HFFc6 (cell line): ENCODE results near the gene CELA3A. TPM values are rescaled to one million over a fixed set of nuclear protein-coding genes. Genes with fewer than 3 reads are reported as not detected.
"Not testable (repeated sequence)": the region's sequence is repeated elsewhere in the genome, so short reads cannot be mapped to it uniquely, and the experiment has no call there.

Experiments used
- DNase-seq: peaks from one replicate; pipeline ENCODE4 v3.0.0-alpha.2; 2018
- H3K27ac Mint-ChIP-seq: 2 replicates; pipeline ENCODE4 v1.8.0; 2020; ENCODE audit warnings: mild to moderate bottlenecking, mixed read lengths
- H3K27me3 Mint-ChIP-seq: 2 replicates; pipeline ENCODE4 v1.8.0; 2021; ENCODE audit warnings: mild to moderate bottlenecking, moderate library complexity, mixed read lengths; ENCODE audit not compliant: insufficient read depth
- H3K36me3 Mint-ChIP-seq: 2 replicates; pipeline ENCODE4 v1.8.0; 2021; ENCODE audit warnings: low read depth, mixed read lengths
- H3K4me1 Mint-ChIP-seq: 2 replicates; pipeline ENCODE4 v1.8.0; 2020; ENCODE audit warnings: low read depth, mixed read lengths
- H3K4me3 Mint-ChIP-seq: 2 replicates; pipeline ENCODE4 v1.8.0; 2020; ENCODE audit warnings: mild to moderate bottlenecking, moderate library complexity, mixed read lengths
- H3K9me3 Mint-ChIP-seq: 2 replicates; pipeline ENCODE4 v1.8.0; 2020; ENCODE audit warnings: mild to moderate bottlenecking, mixed read lengths
- CTCF ChIP-seq: fragments of 200-600 bp; sonication (generic); IDR thresholded peaks from 2 replicates; pipeline ENCODE4 v1.5.0; 2021; ENCODE audit warnings: antibody characterized with exemption, mild to moderate bottlenecking
- total RNA-seq, 6 experiments: library from RNA; stranded (reverse); fragmentation: NEBNext Ultra II Directional; extraction: Animal tissue kit (Norgen Biotek cat#: 25700); gene quantifications; 2 replicates in 1 of 6; 3 replicates in 5 of 6; pipeline ENCODE4 v1.2.3, GENCODE V29; 2021

CELA3A gene
- total RNA-seq, 6 experiments from 2014 or later, result not detected

- not testable (repeated sequence) for H3K9me3 Mint-ChIP-seq, H3K27me3 Mint-ChIP-seq, DNase-seq, H3K4me3 Mint-ChIP-seq, H3K36me3 Mint-ChIP-seq, H3K27ac Mint-ChIP-seq
- peaks cover 13% of the 10 kb centered on the region; the same call in 1 of the 2 replicates for H3K4me1 Mint-ChIP-seq
Measured at GRCh38 chr1:21996663-21996970, 4.8 kb upstream of the CELA3A start.

GRCh38 chr1:21997891-21998623, 3.4 kb upstream of the CELA3A start:
- H3K9me3 Mint-ChIP-seq, H3K27ac Mint-ChIP-seq, H3K27me3 Mint-ChIP-seq, H3K36me3 Mint-ChIP-seq, DNase-seq, H3K4me3 Mint-ChIP-seq: not testable (repeated sequence)
- peaks cover 13% of the 10 kb centered on the region; the same call in 1 of the 2 replicates for H3K4me1 Mint-ChIP-seq

GRCh38 chr1:21998624-21999294, 2.7 kb upstream of the CELA3A start:
- H3K27me3 Mint-ChIP-seq, H3K27ac Mint-ChIP-seq, H3K4me3 Mint-ChIP-seq, DNase-seq, H3K9me3 Mint-ChIP-seq, H3K36me3 Mint-ChIP-seq: not testable (repeated sequence)
- H3K4me1 Mint-ChIP-seq, result peaks cover 13% of the 10 kb centered on the region; the same call in 1 of the 2 replicates

- not testable (repeated sequence) for H3K27me3 Mint-ChIP-seq, H3K9me3 Mint-ChIP-seq, H3K27ac Mint-ChIP-seq, DNase-seq, H3K4me3 Mint-ChIP-seq, H3K36me3 Mint-ChIP-seq
- peaks cover 13% of the 10 kb centered on the region; the same call in 1 of the 2 replicates for H3K4me1 Mint-ChIP-seq
Measured at GRCh38 chr1:21999645-22000044, 1.8 kb upstream of the CELA3A start.

GRCh38 chr1:22002461-22002860, 1.0 kb downstream of the CELA3A start:
- H3K4me1 Mint-ChIP-seq, H3K27ac Mint-ChIP-seq, DNase-seq, H3K9me3 Mint-ChIP-seq, H3K36me3 Mint-ChIP-seq, H3K4me3 Mint-ChIP-seq, H3K27me3 Mint-ChIP-seq: not testable (repeated sequence)

GRCh38 chr1:22002875-22003274, 1.4 kb downstream of the CELA3A start:
- not testable (repeated sequence) for H3K27ac Mint-ChIP-seq, H3K36me3 Mint-ChIP-seq, H3K9me3 Mint-ChIP-seq, H3K27me3 Mint-ChIP-seq, DNase-seq, H3K4me3 Mint-ChIP-seq, H3K4me1 Mint-ChIP-seq

GRCh38 chr1:22003959-22004358, 2.5 kb downstream of the CELA3A start:
- H3K9me3 Mint-ChIP-seq, H3K4me1 Mint-ChIP-seq, H3K27me3 Mint-ChIP-seq, H3K36me3 Mint-ChIP-seq, H3K4me3 Mint-ChIP-seq, DNase-seq, H3K27ac Mint-ChIP-seq: not testable (repeated sequence)

- peak; percentile 71 for TF ChIP-seq CTCF
- not testable (repeated sequence) for H3K27ac Mint-ChIP-seq, H3K27me3 Mint-ChIP-seq, H3K9me3 Mint-ChIP-seq, H3K4me1 Mint-ChIP-seq, H3K4me3 Mint-ChIP-seq, H3K36me3 Mint-ChIP-seq
- DNase-seq, result peak; percentile 41
Measured at GRCh38 chr1:22005261-22006149, 4.0 kb downstream of the CELA3A start.

GRCh38 chr1:22006736-22007135, 5.3 kb downstream of the CELA3A start:
- not testable (repeated sequence) for H3K9me3 Mint-ChIP-seq, DNase-seq, H3K27ac Mint-ChIP-seq, H3K4me1 Mint-ChIP-seq, H3K27me3 Mint-ChIP-seq, H3K36me3 Mint-ChIP-seq, H3K4me3 Mint-ChIP-seq

GRCh38 chr1:22007262-22007661, 5.8 kb downstream of the CELA3A start:
- not testable (repeated sequence) for DNase-seq, H3K4me1 Mint-ChIP-seq, H3K27me3 Mint-ChIP-seq, H3K4me3 Mint-ChIP-seq, H3K27ac Mint-ChIP-seq, H3K36me3 Mint-ChIP-seq, H3K9me3 Mint-ChIP-seq

GRCh38 chr1:22009566-22009965, 8.1 kb downstream of the CELA3A start:
- not testable (repeated sequence) for H3K4me1 Mint-ChIP-seq, H3K27ac Mint-ChIP-seq, H3K27me3 Mint-ChIP-seq, H3K9me3 Mint-ChIP-seq, H3K4me3 Mint-ChIP-seq, H3K36me3 Mint-ChIP-seq, DNase-seq

GRCh38 chr1:22012752-22013151, 11.3 kb downstream of the CELA3A start:
- not testable (repeated sequence) for DNase-seq, H3K9me3 Mint-ChIP-seq, H3K4me3 Mint-ChIP-seq, H3K27ac Mint-ChIP-seq, H3K4me1 Mint-ChIP-seq, H3K27me3 Mint-ChIP-seq, H3K36me3 Mint-ChIP-seq
